Kidney (tissue), 14 donors: ENCODE data around the gene ENOX2. TPM values are rescaled to one million over a fixed set of nuclear protein-coding genes. Genes with fewer than 3 reads are reported as not detected.

Source experiments
- DNase-seq, 5 donors: peaks; one replicate each; pipeline ENCODE4 v3.0.0-alpha.2; 2013 to 2020
- FAIRE-seq: peaks from 2 replicates; lab custom pipeline; 2012; peaks lifted over from hg19 to GRCh38; lab: Jason Lieb, UNC
- H3K27ac ChIP-seq, 2 donors: one replicate each; pipeline ENCODE4 v1.7.0; 2013; ENCODE audit warnings: low read depth in 2 of 2, low read length in 2 of 2, inconsistent platforms in 1 of 2
- H3K27me3 ChIP-seq: one replicate; pipeline ENCODE4 v1.7.1; 2013; ENCODE audit warnings: low read length, inconsistent platforms; ENCODE audit not compliant: control insufficient read depth, insufficient read depth
- H3K36me3 ChIP-seq, 3 donors: one replicate each; pipeline versions ENCODE4 v1.7.0 to v1.7.1; 2013; ENCODE audit warnings: low read length in 3 of 3, control low read depth in 1 of 3, inconsistent platforms in 1 of 3; ENCODE audit not compliant: insufficient read depth in 3 of 3, control insufficient read depth in 2 of 3
- H3K4me1 ChIP-seq, 3 donors: one replicate each; pipeline versions ENCODE4 v1.7.0 to v1.7.1; 2013; ENCODE audit warnings: low read length in 3 of 3, inconsistent platforms in 1 of 3, low read depth in 1 of 3; ENCODE audit not compliant: control insufficient read depth in 2 of 3, insufficient read depth in 2 of 3
- H3K4me3 ChIP-seq, 3 donors: one replicate each; pipeline versions ENCODE4 v1.7.0 to v1.8.1; 2013; ENCODE audit warnings: low read length in 3 of 3, control low read depth in 1 of 3, inconsistent platforms in 1 of 3
- H3K9ac ChIP-seq, 3 donors: one replicate each; pipeline versions ENCODE4 v1.7.0 to v1.7.1; 2013; ENCODE audit warnings: low read length in 3 of 3, control low read depth in 1 of 3, inconsistent platforms in 1 of 3
- H3K9me3 ChIP-seq, 3 donors: one replicate each; pipeline versions ENCODE4 v1.7.0 to v1.7.1; 2013; ENCODE audit warnings: low read length in 3 of 3, control low read depth in 1 of 3, inconsistent platforms in 1 of 3; ENCODE audit not compliant: control insufficient read depth in 2 of 3, insufficient read depth in 1 of 3
- intact Hi-C: fragments of 100-400 bp; cut with DNase I; formaldehyde crosslinking; loops from one replicate; pipeline ENCODE4 v1.11.1; 2022
- polyA plus RNA-seq: library from polyadenylated mRNA; stranded (reverse); fragments of 350-450 nt; fragmentation: Illumina TruSeq; extraction: RNeasy Lipid Tissue Mini Kit (QIAGEN cat#74804); gene quantifications from one replicate; pipeline ENCODE4 v1.2.3, GENCODE V29; 2014; ENCODE audit warnings: low read depth, low replicate concordance; ENCODE audit not compliant: insufficient read depth
- total RNA-seq: library from RNA; stranded (reverse); fragmentation: NEBNext Ultra II Directional; extraction: Animal tissue kit (Norgen Biotek cat#: 25700); gene quantifications from one replicate; pipeline ENCODE4 v1.2.1, GENCODE V29; 2021
- TF ChIP-seq, protein P1 (sequence below): IDR thresholded peaks from 3 replicates; pipeline ENCODE4 v1.5.1; 2012; ENCODE audit warnings: mild to moderate bottlenecking, moderate library complexity, borderline replicate concordance; ENCODE audit not compliant: insufficient read depth; ENCODE audit errors: extremely low read depth
- donor health status: control.
- donor health status: control.
- donor health status: control.
- donor health status: control.
- donor health status: control.
- donor health status: DM: yes; HTN: yes; CAD: no.
- donor health status: Normal renal cell carcinoma (clear cell type).

The ENOX2 gene
- total and polyA plus RNA-seq, 2 donors from 2014 or later, result 6.6 to 22.6 TPM

DNA sequence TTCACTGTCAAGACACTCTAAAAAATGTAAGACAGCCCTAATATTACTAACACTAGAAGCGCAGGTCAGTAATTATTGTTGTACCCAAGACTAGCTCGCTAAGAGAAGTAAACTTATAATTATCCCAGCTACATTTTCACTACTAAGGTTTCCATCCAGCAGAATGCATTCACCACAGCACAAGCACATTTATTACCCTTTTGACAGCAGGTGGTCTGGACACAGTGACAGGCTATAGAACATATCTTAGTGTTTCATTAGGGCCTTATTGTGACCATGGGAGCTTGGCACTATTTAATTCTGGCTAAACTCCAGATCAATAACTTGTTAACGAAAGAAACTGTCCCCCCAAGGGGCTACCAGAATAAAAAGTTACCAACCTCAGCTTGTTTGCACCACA, 237.7 kb downstream of the ENOX2 start:
- TF ChIP-seq, protein P1, sequence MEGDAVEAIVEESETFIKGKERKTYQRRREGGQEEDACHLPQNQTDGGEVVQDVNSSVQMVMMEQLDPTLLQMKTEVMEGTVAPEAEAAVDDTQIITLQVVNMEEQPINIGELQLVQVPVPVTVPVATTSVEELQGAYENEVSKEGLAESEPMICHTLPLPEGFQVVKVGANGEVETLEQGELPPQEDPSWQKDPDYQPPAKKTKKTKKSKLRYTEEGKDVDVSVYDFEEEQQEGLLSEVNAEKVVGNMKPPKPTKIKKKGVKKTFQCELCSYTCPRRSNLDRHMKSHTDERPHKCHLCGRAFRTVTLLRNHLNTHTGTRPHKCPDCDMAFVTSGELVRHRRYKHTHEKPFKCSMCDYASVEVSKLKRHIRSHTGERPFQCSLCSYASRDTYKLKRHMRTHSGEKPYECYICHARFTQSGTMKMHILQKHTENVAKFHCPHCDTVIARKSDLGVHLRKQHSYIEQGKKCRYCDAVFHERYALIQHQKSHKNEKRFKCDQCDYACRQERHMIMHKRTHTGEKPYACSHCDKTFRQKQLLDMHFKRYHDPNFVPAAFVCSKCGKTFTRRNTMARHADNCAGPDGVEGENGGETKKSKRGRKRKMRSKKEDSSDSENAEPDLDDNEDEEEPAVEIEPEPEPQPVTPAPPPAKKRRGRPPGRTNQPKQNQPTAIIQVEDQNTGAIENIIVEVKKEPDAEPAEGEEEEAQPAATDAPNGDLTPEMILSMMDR, result no peak
- Histone ChIP-seq H3K9me3 (no peaks in the 10 kb centered on the region), H3K27me3 (no peaks in the 10 kb centered on the region), H3K4me1 (no peaks in the 10 kb centered on the region), H3K36me3 (no peaks in the 10 kb centered on the region), H3K27ac (no peak overlapping the region), H3K4me3 (no peak overlapping the region), H3K9ac (no peak overlapping the region)
- FAIRE-seq (no peak), DNase-seq (no peak)
- intact Hi-C loops, result no loop called here

DNA sequence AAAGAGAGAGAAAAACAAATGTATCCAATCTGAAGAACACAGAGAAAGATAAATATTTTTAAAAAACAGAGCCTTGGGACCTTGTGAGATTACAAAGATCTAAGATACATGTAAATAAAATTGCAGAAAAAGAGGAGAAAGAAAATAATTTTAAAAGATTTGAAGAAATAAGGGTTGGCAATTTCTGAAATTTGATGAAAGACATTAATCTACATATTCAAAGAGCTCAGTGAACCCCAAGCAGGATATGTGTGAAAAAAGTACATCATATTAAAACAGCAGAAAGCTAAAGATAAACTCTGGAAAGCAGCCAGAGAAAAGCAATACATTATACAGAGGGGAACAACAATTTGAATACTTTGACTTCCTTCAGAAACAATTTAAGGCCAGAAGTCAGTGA, 244.7 kb downstream of the ENOX2 start:
- no peak for FAIRE-seq
- no peaks in the 10 kb centered on the region for H3K36me3 ChIP-seq
- intact Hi-C loops, result no loop called here
- no peaks in the 10 kb centered on the region for H3K9me3 ChIP-seq
- H3K4me1 ChIP-seq, result no peaks in the 10 kb centered on the region
- DNase-seq, result no peak
- H3K27ac ChIP-seq, result no peak overlapping the region
- no peak overlapping the region for H3K9ac ChIP-seq
- H3K27me3 ChIP-seq, result no peaks in the 10 kb centered on the region
- TF ChIP-seq, protein P1, result no peak
- no peak overlapping the region for H3K4me3 ChIP-seq

DNA sequence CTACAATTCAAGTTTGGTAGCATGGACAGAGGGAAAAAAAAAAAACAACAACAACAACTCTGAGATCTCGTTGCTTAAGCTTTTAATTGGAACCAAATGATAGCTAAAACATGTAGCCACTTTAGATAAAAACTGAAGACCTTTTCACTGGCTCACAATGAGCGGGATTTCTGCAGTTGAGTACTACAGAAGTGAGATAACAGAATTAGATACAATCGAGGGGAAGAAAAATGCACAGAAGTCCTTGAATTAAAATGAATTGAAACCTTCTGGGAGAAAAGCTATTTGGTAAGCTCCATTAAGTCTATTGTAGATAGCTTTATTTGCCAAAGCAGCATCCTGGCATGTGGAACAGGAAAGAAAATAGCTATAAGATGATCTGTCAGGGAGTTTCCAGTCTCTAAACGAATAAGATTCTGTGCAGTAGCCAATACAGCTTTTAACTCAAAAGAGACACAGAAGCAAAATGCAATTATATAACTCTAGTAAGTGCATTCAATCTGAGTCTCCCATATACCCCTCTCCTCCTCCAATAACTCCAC, 248.5 kb downstream of the ENOX2 start:
- H3K27ac ChIP-seq, result no peak overlapping the region
- no peak overlapping the region for H3K4me3 ChIP-seq
- TF ChIP-seq, protein P1, result no peak
- no peak for FAIRE-seq
- DNase-seq, result no peak
- H3K9me3 ChIP-seq, result no peaks in the 10 kb centered on the region
- intact Hi-C loops, result no loop called here
- no peaks in the 10 kb centered on the region for H3K4me1 ChIP-seq
- H3K36me3 ChIP-seq, result no peaks in the 10 kb centered on the region
- H3K27me3 ChIP-seq, result no peaks in the 10 kb centered on the region
- H3K9ac ChIP-seq, result no peak overlapping the region
